Measurements from ENCODE around the gene PSMB5.

The PSMB5 gene

DNA sequence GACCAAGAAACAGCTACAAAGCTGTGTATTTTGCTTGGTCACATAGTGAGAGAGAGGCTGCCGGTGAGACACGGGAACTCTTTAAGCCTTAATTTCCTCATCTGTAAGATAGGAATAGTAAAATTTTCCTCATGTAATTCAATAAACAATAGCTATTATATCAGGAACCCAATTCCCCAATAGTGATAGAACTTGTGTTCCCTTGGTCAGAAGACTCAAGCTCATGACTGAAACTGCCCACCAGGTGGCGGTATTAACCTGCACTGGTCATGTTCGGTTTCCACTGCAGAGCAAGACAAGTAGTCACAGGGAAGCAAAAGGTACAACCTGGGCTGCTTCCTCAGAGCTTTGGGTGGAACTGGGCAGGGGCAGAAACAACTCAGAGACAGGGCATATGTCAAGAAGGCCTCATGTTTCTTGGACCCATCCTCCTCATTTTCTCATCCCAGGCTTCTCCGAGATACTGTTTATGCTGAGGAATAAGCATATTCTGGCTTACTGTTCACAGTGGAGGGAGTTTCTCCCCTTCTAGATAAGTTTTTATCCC, 48.1 kb downstream of the PSMB5 start:
- DNase-seq (ENCODE audit: low read depth) = peak; percentile 74

DNA sequence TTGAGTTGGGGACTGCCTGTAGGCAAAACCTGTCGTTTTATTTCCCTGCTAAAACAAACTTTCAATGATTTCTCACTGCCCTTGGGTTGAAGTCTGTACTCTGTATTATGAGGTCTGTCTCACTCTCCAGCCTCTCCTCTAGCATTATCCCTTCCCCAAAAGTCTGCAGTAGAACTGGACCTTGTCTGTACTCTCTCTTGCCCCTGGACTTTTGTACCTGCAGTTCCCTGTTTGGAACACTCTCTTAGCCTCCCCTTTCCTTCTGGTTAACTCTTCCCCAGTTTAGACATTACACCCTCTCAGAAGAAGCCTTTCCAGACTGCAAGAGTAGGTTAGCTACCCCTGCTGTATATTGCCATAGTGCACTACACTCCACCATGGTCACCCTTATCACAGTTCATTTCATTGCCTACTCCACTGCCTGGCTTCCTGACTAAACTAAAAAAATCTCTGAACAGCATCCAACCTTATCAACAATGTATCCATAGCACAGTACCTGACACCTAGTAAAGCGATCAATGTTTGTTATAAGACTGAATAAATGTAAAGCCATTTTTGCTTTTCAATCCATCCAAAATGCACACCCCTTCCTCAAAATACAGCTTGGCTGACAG, 48.7 kb downstream of the PSMB5 start:
- DNase-seq (ENCODE audit: low read depth) = no peak

DNA sequence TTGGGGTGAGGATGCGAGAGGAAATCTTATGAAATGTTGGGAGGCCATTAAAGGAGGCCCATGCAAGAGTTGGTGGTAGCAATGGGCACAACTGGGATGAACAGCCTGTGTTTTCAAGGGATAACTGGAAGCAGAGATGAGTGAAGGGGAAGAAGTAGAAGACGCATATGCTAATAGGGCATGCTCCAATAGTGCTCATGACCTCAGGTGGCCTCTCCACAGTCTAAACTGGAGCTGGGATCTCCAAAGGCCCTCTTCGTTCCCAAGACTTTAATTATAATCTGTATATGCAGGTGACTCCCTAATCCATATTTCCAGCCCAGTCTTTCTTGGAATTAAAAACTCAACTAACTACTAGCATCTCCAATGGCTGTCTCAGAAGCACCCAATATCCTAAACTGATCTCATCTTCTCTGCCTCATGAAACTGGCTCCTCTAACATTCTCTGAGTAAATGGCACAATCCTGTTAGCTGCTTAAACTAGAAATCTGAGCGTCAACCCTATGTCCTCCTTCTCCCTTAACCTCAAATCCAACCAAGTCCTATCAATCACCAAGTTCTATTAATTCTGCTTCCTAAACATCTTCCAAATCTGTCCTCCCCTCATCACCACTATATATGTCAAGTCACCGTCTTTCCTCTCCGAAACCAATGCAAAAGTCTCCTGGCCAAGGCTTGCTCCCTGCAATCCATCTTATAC, 49.6 kb downstream of the PSMB5 start:
- no peak for DNase-seq (ENCODE audit: low read depth)

DNA sequence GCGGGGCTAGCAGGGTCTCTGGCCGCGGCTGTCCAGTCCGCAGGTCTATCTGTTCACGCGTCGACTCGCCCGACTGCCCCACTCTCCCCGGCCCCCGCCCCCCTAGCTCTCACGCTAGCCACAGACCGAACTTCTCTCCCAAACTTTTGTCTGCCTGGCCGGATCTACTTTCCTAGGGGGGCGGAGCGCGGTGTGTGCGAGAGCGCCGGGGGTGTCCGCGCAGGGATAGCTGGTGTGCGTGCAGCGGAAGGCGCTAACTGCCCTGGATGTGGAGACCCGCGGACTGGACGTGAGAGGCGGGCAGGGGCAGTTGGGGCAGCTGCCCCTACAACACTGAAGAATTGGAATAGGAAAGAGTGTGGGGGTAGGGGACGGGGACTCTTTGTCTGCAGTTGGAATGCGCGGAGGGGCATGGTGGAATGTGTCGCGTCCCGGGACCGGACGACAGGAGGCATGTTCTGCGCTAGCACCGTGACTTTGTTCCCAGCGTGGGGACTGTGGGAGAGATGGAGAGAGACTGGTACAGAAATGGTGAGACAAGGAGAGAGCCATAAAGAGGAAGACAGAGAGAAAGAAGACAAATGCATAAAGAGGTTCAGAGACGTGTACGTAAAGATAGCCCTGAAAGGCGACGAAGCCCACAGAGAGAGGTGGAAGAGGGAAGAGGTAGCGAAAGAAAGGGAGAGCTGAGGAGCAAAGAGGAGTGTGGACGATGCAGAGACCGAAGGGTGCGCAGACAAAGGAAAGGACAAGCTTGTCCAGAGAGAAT, 52.0 kb downstream of the PSMB5 start, which contains the start of gene AJUBA:
AJUBA (minus strand) TSS at position 75 of the 769 bp plus-strand sequence. CDS start 285 bp downstream, outside the sequence.
- DNase-seq (ENCODE audit: low read depth) = peak; percentile 44

DNA sequence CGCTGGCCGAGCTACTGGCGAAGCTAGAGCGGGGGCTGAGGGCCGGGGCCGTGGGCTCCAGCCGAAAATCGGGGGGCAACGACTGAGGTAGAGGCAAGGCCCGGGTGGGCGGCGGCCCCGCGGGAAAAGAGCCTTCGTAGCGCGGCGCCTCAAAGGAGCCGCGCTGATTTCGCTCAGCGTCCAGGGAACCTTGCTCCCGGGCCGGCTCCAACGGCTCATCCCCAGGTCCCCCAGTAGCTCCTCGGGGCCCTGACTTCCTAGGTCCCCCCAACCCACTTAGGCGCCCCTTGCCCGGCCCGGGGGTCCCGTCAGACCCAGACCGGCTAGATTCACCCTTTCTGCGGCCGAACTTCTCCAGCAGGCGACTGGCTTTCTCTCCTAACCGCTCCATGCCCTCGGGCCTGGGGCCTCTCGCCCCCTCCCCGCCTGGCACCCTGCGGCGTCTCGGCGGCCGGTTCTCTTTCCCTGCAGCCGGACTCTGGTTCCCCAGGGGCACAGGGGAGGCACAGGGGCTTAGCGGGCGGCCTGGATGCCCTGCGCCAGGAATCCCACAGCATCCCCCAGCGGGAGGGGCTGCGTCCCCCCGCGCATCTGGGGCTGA, 52.7 kb downstream of the PSMB5 start:
- DNase-seq (ENCODE audit: low read depth) = no peak

DNA sequence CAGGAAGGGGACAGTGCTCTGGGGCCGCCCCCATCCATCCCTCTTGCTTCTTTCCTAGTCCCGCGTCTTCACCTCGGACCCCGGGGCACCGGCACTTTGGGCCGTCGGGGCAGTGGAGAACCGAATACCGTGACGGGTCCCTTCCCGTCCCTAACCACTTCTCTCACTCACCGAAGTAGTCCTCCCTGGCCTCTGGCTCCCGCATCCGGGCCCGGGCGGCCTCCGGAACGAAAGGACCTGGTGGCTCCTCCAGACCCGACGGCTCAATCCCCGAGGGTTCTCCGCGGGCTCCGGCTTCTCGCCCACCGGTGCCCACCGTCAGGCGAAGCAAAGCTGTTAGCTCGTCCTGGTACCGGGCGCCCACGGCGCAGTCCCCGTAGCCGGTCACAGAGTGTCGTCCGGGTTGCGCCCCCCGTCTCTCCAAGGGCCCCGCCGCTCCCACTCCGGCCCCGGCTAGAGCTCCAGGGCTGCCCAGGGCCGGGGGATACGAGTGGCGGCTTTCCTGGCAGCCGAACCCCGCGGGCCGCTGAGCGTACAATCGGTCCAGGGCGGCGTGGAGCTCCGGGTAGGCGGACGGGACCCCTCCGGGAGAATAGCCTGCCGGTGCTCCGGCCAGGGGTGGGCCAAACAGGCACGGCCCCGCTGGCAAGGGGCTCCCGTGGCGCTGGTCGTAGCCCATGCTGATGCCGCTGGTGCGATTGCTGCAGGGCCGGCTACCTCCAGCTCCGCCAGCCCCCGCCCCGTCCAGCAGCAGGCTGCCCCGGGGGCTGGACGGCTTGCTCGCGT, 53.4 kb downstream of the PSMB5 start:
- DNase-seq (ENCODE audit: low read depth) = no peak

DNA sequence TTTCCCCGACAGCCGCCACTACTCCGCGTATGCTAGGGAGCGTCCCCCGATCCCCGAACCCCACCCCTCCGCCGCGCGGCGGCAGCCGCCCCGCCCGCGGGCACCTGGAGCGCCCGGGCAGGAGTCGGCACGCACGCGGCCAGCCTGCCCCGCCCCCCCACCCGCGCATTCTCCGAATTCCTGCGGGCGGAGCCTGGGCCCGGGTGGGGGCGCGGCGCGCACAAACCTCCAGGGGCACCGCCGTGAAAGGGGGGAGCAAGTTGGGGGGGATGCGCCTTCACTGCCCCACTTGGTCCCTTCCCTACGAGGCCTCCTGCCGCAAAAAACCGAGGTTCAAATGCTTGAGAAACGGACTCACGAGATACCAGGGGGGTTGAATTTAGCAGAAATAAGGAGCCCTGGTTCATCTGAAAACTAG, 54.0 kb downstream of the PSMB5 start:
- peak; percentile 12 for DNase-seq (ENCODE audit: low read depth)

DNA sequence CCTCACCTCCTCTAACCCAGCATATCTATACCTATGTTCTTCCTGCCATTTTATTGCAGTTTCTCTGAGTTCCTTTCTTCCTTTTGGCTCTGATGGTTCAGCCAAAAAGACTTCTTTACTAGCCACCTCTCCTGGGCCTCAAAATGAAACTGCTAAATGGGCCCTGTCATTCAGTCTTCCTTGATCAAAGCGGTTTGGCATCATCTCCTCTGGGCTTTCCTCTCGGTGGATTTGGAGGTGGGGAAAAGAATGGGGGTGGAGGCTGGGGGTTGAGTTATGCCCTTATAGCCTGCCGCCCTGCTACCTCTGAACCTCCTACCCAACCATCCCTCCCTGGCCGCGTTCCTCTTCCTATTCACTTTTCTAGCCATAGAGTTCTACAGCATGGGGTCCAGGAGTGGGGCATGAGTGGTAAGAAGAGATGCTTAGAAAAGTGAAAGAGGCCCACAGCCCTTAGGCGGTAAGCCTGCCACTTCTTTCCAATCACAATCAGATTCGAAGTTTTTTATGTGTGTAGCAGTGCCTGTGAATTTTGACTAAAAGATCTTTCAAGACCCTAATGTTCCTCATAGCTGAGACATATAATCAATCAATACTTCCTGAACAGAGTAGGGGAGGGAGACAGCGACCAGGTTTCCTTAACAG, 54.8 kb downstream of the PSMB5 start:
- DNase-seq (ENCODE audit: low read depth) = no peak

DNA sequence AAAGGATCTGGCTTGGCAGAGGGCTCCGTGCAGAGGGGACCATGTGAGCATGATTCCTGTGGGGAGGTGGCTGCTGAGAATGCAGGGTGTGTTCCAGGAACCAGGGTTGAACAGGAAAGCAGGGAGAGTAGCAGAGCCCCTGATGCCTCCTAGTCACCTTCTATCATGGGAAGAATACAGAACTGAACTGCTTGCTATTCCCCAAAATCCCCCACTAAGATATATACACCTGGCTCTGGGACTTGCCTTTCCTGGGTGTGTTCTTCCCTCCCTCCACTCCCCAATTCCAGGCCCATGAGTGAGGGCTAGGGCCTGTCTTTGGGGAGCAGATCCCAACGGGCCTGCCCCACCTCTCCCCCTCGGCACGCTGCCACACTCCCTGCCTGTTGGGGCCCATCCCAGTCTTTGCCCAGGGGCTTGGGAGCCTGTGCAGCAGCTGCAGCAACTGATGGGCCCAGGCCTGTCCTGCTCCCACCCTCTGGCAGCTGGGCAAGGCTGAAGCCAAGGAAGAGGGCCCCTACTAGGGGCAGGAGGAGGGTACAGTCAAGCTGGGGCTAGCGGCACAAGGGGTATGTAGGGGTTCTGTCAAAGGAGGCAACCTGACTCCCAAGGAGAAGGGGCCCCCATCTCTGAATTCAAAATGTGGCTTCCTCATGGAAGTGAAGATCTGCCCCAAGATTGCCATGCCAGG, 55.6 kb downstream of the PSMB5 start:
- no peak for DNase-seq (ENCODE audit: low read depth)

DNA sequence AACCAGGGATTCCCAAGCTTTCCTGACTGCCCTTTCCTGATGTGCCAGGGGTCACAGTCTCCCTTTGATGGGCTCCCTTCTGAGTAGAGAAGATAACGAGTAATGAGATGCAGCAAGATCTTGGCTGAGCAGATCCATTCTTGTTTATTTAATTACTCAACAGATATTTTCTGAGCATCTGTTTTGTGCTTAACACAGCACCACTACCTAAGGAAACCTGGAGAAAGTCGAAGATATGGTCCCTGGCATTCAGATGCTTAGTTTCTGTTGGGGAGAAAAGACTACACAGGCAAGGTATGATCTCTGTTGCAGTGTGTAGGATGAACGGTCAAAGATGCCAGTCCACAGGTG, 56.2 kb downstream of the PSMB5 start:
- DNase-seq (ENCODE audit: low read depth) = no peak

DNA sequence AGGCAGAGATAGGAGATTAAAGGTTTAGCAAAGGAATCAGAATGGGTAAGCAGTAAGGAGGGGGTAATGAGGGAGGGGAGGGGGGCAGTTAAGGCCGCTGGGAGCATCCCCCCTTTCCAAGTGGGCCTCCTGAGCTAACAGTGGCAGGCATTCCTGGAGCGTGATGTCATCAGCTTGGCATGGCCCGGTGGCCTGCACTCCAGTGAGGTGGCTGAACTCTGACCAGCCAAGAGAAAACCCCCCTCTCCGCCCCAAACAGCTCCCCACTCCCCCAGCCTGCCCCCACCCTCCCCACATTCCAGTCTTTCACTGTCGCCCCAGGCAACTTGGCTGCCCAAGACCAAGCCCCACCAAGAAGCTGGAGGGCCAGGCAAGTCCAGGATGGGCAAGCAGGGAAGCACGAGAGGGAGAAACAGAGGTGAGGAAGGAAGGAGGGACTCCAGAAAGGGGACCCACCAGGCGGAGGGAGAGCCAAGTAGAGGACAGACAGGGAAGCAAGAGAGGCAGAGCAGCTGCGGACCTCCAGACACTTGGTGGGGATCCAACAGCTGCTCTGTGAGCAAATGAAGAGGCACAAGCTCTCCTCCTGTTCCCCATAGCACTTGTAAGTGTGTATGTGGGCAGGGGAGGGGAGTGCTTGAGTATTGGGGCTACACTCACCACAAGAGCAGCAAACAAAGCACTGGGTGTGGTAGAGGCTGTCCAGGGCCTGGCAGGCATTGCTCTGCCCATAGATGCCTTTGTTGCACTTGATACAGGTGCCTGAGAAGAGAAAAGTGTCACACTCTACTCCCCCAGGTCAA, 56.8 kb downstream of the PSMB5 start:
- no peak for DNase-seq (ENCODE audit: low read depth)

DNA sequence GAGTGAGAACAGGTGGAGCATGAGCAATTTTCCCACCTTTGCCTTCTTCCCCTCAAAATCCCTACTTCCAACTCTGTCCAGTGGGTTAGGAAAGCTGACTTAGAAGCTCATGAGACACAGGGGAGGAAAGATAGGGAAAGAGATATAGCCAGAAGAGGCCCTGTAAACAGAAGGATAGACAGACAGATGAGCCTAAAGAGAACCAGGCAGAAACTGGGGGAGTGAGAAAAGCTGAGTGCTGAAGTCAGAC, 57.3 kb downstream of the PSMB5 start:
- DNase-seq (ENCODE audit: low read depth) = no peak

DNA sequence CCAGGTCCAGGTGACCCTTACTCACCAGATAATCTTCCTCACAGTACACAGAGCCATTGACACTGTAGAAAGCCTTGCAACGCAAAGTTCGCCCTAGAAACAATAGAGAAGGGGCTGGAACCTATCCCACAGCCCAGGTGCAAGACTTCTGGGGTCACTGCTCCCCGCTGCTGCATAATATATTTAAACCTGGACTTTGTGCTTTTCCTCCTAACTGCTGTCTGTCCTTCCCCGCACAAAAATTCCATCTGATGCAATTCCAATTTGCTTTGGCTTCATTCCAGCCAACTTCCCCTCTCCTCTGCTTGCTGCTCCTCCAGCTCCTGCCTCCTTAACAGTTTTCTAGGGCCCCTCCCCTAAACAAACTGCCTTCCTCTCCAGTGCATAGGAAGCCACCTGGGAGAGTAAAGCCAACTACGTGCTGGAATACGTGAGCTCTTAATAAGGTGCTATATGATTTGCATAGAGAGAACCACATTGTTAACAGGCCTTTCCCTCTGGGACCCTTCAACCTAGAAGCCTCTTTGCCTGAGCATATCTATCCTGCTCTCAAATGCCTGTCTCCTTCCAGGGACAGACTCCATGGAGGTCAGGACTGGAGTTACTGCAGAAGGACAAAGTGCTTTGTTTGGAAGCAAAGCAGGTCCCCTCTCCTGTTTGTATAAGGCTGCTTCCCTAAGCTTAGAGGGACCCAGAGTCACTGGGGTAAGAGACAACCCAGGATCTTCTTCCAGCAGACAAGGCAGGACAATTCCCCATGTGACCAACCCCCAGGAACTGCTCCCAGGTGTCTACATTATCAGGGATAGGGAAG, 57.9 kb downstream of the PSMB5 start:
- no peak for DNase-seq (ENCODE audit: low read depth)

Data from activated T-helper 1 cell treated with Interleukin-2 at 50 U/mL for 16 hours (primary cell).